ENCODE measurements around the gene NEMP2. TPM values are rescaled to one million over a fixed set of nuclear protein-coding genes. Genes with fewer than 3 reads are reported as not detected.
A peak's percentile ranks its signal among the peaks of the same experiment; 100 is the strongest.

NEMP2 gene
- total RNA-seq, 4 donors from 2014 or later = 1.6 to 3.4 (median 2.9) TPM

DNA sequence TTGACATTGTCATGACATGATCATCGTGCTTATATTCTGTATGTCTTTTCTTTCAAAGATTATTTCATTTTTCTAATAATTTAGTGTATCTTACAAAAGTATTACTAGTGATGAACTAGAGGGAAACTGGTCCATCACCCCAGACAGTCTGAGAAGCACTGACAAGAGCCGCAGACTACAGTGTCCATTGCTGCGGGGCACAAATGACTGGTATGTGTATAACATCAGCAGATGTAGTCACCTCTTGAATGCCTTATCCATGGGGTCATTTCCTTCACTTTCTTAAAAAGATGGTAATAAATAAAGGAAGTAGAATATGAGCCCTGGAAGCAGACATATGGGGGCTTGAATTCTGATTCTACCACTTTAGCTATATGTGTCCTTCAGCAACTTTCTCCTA, 29.6 kb downstream of the NEMP2 start:
- H3K9me3 ChIP-seq = no peaks in the 10 kb centered on the region
- H3K36me3 ChIP-seq = peaks cover 62% of the 10 kb centered on the region
- no peak for DNase-seq (ENCODE audit: low spot score in 2 of 2)
- no peak overlapping the region for H3K27ac ChIP-seq
- WGBS = 95% methylated on average over 3 of the region's 3 CpGs
- no peaks in the 10 kb centered on the region for H3K27me3 ChIP-seq
- peaks cover 9% of the 10 kb centered on the region for H3K4me1 ChIP-seq
- no peak overlapping the region for H3K4me3 ChIP-seq
- TF ChIP-seq POLR2AphosphoS5 (IDR thresholded peaks at IDR 0.05) (no peak), EP300 (IDR thresholded peaks at IDR 0.05) (no peak), POLR2A (IDR thresholded peaks at IDR 0.05) (no peak)
- TF ChIP-seq, protein P1, sequence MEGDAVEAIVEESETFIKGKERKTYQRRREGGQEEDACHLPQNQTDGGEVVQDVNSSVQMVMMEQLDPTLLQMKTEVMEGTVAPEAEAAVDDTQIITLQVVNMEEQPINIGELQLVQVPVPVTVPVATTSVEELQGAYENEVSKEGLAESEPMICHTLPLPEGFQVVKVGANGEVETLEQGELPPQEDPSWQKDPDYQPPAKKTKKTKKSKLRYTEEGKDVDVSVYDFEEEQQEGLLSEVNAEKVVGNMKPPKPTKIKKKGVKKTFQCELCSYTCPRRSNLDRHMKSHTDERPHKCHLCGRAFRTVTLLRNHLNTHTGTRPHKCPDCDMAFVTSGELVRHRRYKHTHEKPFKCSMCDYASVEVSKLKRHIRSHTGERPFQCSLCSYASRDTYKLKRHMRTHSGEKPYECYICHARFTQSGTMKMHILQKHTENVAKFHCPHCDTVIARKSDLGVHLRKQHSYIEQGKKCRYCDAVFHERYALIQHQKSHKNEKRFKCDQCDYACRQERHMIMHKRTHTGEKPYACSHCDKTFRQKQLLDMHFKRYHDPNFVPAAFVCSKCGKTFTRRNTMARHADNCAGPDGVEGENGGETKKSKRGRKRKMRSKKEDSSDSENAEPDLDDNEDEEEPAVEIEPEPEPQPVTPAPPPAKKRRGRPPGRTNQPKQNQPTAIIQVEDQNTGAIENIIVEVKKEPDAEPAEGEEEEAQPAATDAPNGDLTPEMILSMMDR (IDR thresholded peaks at IDR 0.05) = no peak

DNA sequence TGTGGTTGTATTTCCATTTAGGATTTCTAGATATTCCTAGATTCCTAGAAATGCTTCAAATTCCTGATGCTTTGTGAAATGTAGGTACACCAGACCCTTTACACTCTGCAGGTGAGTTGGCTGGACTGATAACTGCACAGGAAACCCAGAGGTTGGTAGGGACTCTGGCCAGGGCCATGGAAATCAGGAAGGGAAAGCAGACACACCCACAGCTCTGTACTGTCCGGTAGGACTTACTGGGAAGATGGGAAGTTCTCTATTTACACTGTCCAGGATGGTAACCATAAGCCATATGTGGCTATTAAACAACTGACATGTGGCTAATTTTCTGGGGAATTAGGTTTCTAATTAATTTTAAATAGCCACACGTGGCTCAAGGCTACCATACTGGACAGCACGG, 31.4 kb downstream of the NEMP2 start:
- WGBS = 90% methylated on average over 3 of the region's 3 CpGs
- Histone ChIP-seq H3K4me1 (peaks cover 9% of the 10 kb centered on the region), H3K9me3 (no peaks in the 10 kb centered on the region), H3K27ac (no peak overlapping the region), H3K27me3 (no peaks in the 10 kb centered on the region), H3K4me3 (no peak overlapping the region), H3K36me3 (peaks cover 64% of the 10 kb centered on the region)
- no peak for DNase-seq (ENCODE audit: low spot score in 2 of 2)
- TF ChIP-seq POLR2AphosphoS5 (IDR thresholded peaks at IDR 0.05) (no peak), EP300 (IDR thresholded peaks at IDR 0.05) (no peak), POLR2A (IDR thresholded peaks at IDR 0.05) (no peak)
- TF ChIP-seq, protein P1 (IDR thresholded peaks at IDR 0.05) = no peak

DNA sequence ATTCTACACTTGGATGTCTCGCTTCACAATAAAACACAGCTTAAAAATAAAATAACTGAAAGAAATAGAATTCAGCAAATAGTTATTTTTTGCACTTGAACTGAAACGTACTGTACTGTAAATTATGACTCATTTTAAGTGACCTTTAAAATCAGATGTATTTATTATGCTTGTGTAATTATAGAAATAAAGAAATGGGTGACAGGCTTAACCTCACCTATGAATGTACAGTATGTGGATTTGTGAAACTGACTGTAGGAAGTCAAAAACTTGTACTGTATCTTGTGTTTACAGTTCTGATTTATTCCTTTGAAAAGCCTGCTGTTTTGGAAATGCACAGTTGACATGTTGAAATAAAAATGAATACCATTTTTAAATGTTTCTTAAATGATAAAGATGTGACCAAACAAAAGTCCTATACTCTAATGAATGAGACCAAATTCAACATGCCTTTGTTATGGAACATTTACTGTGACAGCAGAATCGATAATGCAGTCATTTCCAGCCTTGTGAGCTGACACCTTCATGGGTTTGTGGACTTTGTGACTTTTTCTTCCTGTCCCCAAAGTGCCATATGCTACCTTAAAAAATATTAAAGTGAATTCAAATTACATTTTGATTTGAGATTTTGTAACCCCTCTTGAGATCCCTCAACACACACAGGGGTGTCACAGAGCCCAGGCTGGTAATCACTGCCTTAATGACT, 32.7 kb downstream of the NEMP2 start:
- 79% methylated on average over 3 of the region's 3 CpGs for WGBS
- H3K9me3 ChIP-seq = no peaks in the 10 kb centered on the region

DNA sequence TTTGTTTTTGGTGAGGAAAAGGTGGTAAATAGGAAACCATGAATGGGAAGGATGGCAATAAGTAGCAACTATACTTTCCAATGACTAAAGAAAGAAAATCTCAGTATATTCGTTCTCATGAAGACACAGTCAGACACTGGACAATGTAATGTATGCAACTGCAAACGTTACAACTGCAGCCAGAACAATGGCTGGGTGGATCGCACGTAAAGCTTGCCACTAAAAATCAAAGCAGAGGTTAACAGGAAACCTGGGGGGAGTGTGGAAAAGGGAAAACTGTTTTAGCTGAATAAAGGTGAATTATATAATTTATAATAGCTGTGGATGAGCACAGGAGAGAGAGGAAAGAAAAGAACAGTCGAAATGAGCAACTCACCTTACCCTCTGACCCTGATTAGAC, 33.3 kb downstream of the NEMP2 start:
- WGBS = 77% methylated on average over 5 of the region's 5 CpGs
- no peak overlapping the region for H3K27ac ChIP-seq
- no peaks in the 10 kb centered on the region for H3K27me3 ChIP-seq
- no peak overlapping the region for H3K4me3 ChIP-seq
- TF ChIP-seq EP300 (IDR thresholded peaks at IDR 0.05) = no peak
- no peak for TF ChIP-seq POLR2AphosphoS5 (IDR thresholded peaks at IDR 0.05)
- no peak for DNase-seq (ENCODE audit: low spot score in 2 of 2)
- H3K36me3 ChIP-seq = peaks cover 64% of the 10 kb centered on the region
- H3K4me1 ChIP-seq = no peaks in the 10 kb centered on the region
- H3K9me3 ChIP-seq = no peaks in the 10 kb centered on the region

More for the DNA sequence above, 32.7 kb downstream of the NEMP2 start:
- Histone ChIP-seq H3K27me3 (no peaks in the 10 kb centered on the region), H3K4me3 (no peak overlapping the region), H3K4me1 (peaks cover 4% of the 10 kb centered on the region), H3K36me3 (peaks cover 68% of the 10 kb centered on the region), H3K27ac (no peak overlapping the region)
- TF ChIP-seq POLR2AphosphoS5 (IDR thresholded peaks at IDR 0.05) (no peak), EP300 (IDR thresholded peaks at IDR 0.05) (no peak), POLR2A (IDR thresholded peaks at IDR 0.05) (no peak)
- TF ChIP-seq, protein P1 (IDR thresholded peaks at IDR 0.05) = no peak
- no peak for DNase-seq (ENCODE audit: low spot score in 2 of 2)

DNA sequence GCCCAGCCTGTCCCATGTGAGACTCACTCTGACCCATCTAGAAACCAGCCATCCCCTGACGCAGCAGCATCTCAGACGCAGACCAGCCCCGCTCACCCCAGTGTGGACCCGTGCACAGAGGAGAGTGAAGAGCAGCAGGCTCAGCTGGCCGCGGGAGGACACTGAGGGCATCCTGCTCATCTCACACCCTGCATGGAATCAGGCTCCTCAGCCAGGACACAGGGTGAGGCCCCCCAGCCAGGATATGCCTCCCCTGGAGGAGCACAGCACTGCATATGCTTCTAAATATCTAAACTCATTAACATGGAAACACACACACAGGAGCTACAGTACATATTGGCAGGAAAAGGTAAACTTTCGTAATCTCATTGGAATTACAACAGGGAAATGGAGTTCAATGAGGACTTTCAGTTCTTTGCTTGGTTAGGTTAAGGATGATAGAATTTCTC, 34.4 kb downstream of the NEMP2 start:
- Histone ChIP-seq H3K27me3 (no peaks in the 10 kb centered on the region), H3K4me3 (no peak overlapping the region), H3K36me3 (peaks cover 57% of the 10 kb centered on the region), H3K4me1 (no peaks in the 10 kb centered on the region), H3K27ac (no peak overlapping the region), H3K9me3 (no peaks in the 10 kb centered on the region)
- TF ChIP-seq EP300 (IDR thresholded peaks at IDR 0.05) = no peak
- no peak for TF ChIP-seq POLR2A (IDR thresholded peaks at IDR 0.05)
- TF ChIP-seq POLR2AphosphoS5 (IDR thresholded peaks at IDR 0.05) = no peak
- TF ChIP-seq, protein P1 (IDR thresholded peaks at IDR 0.05) = no peak
- WGBS = 86% methylated on average over 6 of the region's 7 CpGs
- peak in 1 of 2 donors; percentile 57 for DNase-seq (ENCODE audit: low spot score in 2 of 2)

All from suprapubic skin (tissue), 4 donors.